HG02938 (cell line): ENCODE data around the gene KSR1.
A peak's percentile ranks its signal among the peaks of the same experiment; 100 is the strongest.

Experiments used
- ATAC-seq: cut with Tn5 transposase; IDR thresholded peaks from one replicate; pipeline ENCODE4 v1.9.1; 2021; ENCODE audit warnings: mild to moderate bottlenecking, moderate library complexity; ENCODE audit not compliant: unreplicated experiment

The KSR1 gene

GRCh38 chr17:27566671-27567562 is 110.7 kb downstream of the KSR1 start:
- ATAC-seq = no peak

GRCh38 chr17:27567563-27567859 is 111.3 kb downstream of the KSR1 start:
- no peak for ATAC-seq

GRCh38 chr17:27568216-27568615 is 112.0 kb downstream of the KSR1 start:
- ATAC-seq = no peak

GRCh38 chr17:27568811-27569210 is 112.6 kb downstream of the KSR1 start:
- no peak for ATAC-seq

- no peak for ATAC-seq
Observed at GRCh38 chr17:27569257-27569722, 113.0 kb downstream of the KSR1 start.

GRCh38 chr17:27569884-27570577 is 113.8 kb downstream of the KSR1 start:
- no peak for ATAC-seq

- ATAC-seq = no peak
Observed at GRCh38 chr17:27570578-27570914, 114.3 kb downstream of the KSR1 start.

GRCh38 chr17:27571563-27572352 is 115.5 kb downstream of the KSR1 start:
- no peak for ATAC-seq

GRCh38 chr17:27572665-27573064 is 116.4 kb downstream of the KSR1 start:
- no peak for ATAC-seq

- ATAC-seq = no peak
Observed at GRCh38 chr17:27573548-27573947, 117.3 kb downstream of the KSR1 start.

- ATAC-seq = no peak
Observed at GRCh38 chr17:27573971-27574525, 117.8 kb downstream of the KSR1 start.

GRCh38 chr17:27575096-27575911 is 119.1 kb downstream of the KSR1 start:
- ATAC-seq = no peak

- no peak for ATAC-seq
Observed at GRCh38 chr17:27575912-27576252, 119.6 kb downstream of the KSR1 start.

GRCh38 chr17:27576477-27577083 is 120.3 kb downstream of the KSR1 start:
- no peak for ATAC-seq

- no peak for ATAC-seq
Observed at GRCh38 chr17:27577121-27577761, 121.0 kb downstream of the KSR1 start.

GRCh38 chr17:27577884-27578717 is 121.9 kb downstream of the KSR1 start:
- ATAC-seq = no peak

- ATAC-seq = peak; percentile 87
Observed at GRCh38 chr17:27578718-27579085, 122.5 kb downstream of the KSR1 start.

GRCh38 chr17:27579304-27579703 is 123.1 kb downstream of the KSR1 start:
- ATAC-seq = no peak

- ATAC-seq = no peak
Observed at GRCh38 chr17:27579897-27580321, 123.7 kb downstream of the KSR1 start.
